Islet of Langerhans (tissue), 1 donor: ENCODE results near the gene PRKG1.

Source experiments
- FAIRE-seq: peaks from one replicate; lab custom pipeline; 2011; peaks lifted over from hg19 to GRCh38; lab: Jason Lieb, UNC

The PRKG1 gene

GRCh38 chr10:51602326-51602725 lies 528.0 kb downstream of the PRKG1 start:
- FAIRE-seq, result no peak

- FAIRE-seq, result no peak
Measured at GRCh38 chr10:51604579-51604978, 530.3 kb downstream of the PRKG1 start.

GRCh38 chr10:51606825-51607462 lies 532.7 kb downstream of the PRKG1 start:
- FAIRE-seq, result no peak

GRCh38 chr10:51607463-51607835 lies 533.2 kb downstream of the PRKG1 start:
- no peak for FAIRE-seq

- FAIRE-seq, result no peak
Measured at GRCh38 chr10:51608211-51608610, 533.9 kb downstream of the PRKG1 start.

GRCh38 chr10:51615764-51616298 lies 541.5 kb downstream of the PRKG1 start:
- FAIRE-seq, result no peak

GRCh38 chr10:51617576-51618235 lies 543.4 kb downstream of the PRKG1 start:
- no peak for FAIRE-seq

GRCh38 chr10:51619365-51619764 lies 545.1 kb downstream of the PRKG1 start:
- no peak for FAIRE-seq

GRCh38 chr10:51620131-51620530 lies 545.8 kb downstream of the PRKG1 start:
- FAIRE-seq, result no peak

- no peak for FAIRE-seq
Measured at GRCh38 chr10:51624013-51624412, 549.7 kb downstream of the PRKG1 start.

GRCh38 chr10:51629934-51630639 lies 555.8 kb downstream of the PRKG1 start:
- FAIRE-seq, result no peak

- FAIRE-seq, result no peak
Measured at GRCh38 chr10:51630640-51631005, 556.3 kb downstream of the PRKG1 start.

GRCh38 chr10:51635436-51635835 lies 561.1 kb downstream of the PRKG1 start:
- no peak for FAIRE-seq

- no peak for FAIRE-seq
Measured at GRCh38 chr10:51638211-51638610, 563.9 kb downstream of the PRKG1 start.

- FAIRE-seq, result no peak
Measured at GRCh38 chr10:51638737-51639136, 564.5 kb downstream of the PRKG1 start.

GRCh38 chr10:51640120-51640819 lies 566.0 kb downstream of the PRKG1 start:
- no peak for FAIRE-seq

- FAIRE-seq, result no peak
Measured at GRCh38 chr10:51642581-51642980, 568.3 kb downstream of the PRKG1 start.

- no peak for FAIRE-seq
Measured at GRCh38 chr10:51643734-51644133, 569.4 kb downstream of the PRKG1 start.

GRCh38 chr10:51649064-51649463 lies 574.8 kb downstream of the PRKG1 start:
- FAIRE-seq, result no peak

GRCh38 chr10:51651063-51651462 lies 576.8 kb downstream of the PRKG1 start:
- no peak for FAIRE-seq

GRCh38 chr10:51653025-51653424 lies 578.7 kb downstream of the PRKG1 start:
- no peak for FAIRE-seq

- FAIRE-seq, result no peak
Measured at GRCh38 chr10:51654918-51655317, 580.6 kb downstream of the PRKG1 start.

- no peak for FAIRE-seq
Measured at GRCh38 chr10:51656503-51656902, 582.2 kb downstream of the PRKG1 start.
